Activated T-helper 17 cell treated with anti-CD3 and anti-CD28 coated beads, Interleukin-2, amount 50 U/mL, for 72 hours (primary cell): ENCODE data around the gene PHF21A. TPM values are rescaled to one million over a fixed set of nuclear protein-coding genes. Genes with fewer than 3 reads are reported as not detected.

ENCODE experiments used
- ATAC-seq: fragments of 150-1000 bp; cut with Tn5 transposase; replicated peaks from 2 replicates; pipeline ENCODE4 v1.10.0; 2021; ENCODE audit warnings: mild to moderate bottlenecking, moderate library complexity
- H3K27ac Mint-ChIP-seq: one replicate; pipeline ENCODE4 v1.8.0; 2022; ENCODE audit warnings: mixed read lengths
- H3K27me3 Mint-ChIP-seq: one replicate; pipeline ENCODE4 v1.8.0; 2022; ENCODE audit warnings: mixed read lengths
- H3K36me3 Mint-ChIP-seq: one replicate; pipeline ENCODE4 v1.8.0; 2022; ENCODE audit warnings: low read depth, mild to moderate bottlenecking, mixed read lengths
- H3K4me1 Mint-ChIP-seq: one replicate; pipeline ENCODE4 v1.8.0; 2022; ENCODE audit warnings: mixed read lengths
- H3K4me3 Mint-ChIP-seq: one replicate; pipeline ENCODE4 v1.8.0; 2022; ENCODE audit warnings: mild to moderate bottlenecking, mixed read lengths
- H3K9me3 Mint-ChIP-seq: one replicate; pipeline ENCODE4 v1.8.0; 2022; ENCODE audit warnings: mixed read lengths
- total RNA-seq, 2 donors: library from RNA; stranded (reverse); gene quantifications; one replicate each; pipeline ENCODE4 v1.2.3, GENCODE V29; 2022

PHF21A gene
- total RNA-seq, 2 donors from 2014 or later: 33.5 to 91.7 TPM

GRCh38 chr11:46114961-46115360 is 6.3 kb downstream of the PHF21A start:
- ATAC-seq: no peak
- Mint-ChIP-seq H3K9me3 (no peaks in the 10 kb centered on the region), H3K4me1 (peaks cover 24% of the 10 kb centered on the region), H3K36me3 (peaks cover 34% of the 10 kb centered on the region), H3K4me3 (peak overlapping the region; percentile 92), H3K27ac (peak overlapping the region; percentile 91), H3K27me3 (no peaks in the 10 kb centered on the region)

- H3K4me3 Mint-ChIP-seq: peak overlapping the region; percentile 92
- H3K27me3 Mint-ChIP-seq: no peaks in the 10 kb centered on the region
- no peaks in the 10 kb centered on the region for H3K9me3 Mint-ChIP-seq
- H3K36me3 Mint-ChIP-seq: peaks cover 28% of the 10 kb centered on the region
- peak overlapping the region; percentile 91 for H3K27ac Mint-ChIP-seq
- no peak for ATAC-seq
- H3K4me1 Mint-ChIP-seq: peaks cover 24% of the 10 kb centered on the region
Observed at GRCh38 chr11:46114378-46114777, 6.9 kb downstream of the PHF21A start.

- peak overlapping the region; percentile 25 for H3K4me3 Mint-ChIP-seq
- no peaks in the 10 kb centered on the region for H3K9me3 Mint-ChIP-seq
- H3K27me3 Mint-ChIP-seq: no peaks in the 10 kb centered on the region
- H3K4me1 Mint-ChIP-seq: peaks cover 24% of the 10 kb centered on the region
- H3K36me3 Mint-ChIP-seq: peaks cover 22% of the 10 kb centered on the region
- peak; percentile 71 for ATAC-seq
- H3K27ac Mint-ChIP-seq: no peak overlapping the region
Observed at GRCh38 chr11:46112961-46113607, 8.2 kb downstream of the PHF21A start.

GRCh38 chr11:46108751-46109150 is 12.5 kb downstream of the PHF21A start:
- no peak overlapping the region for H3K27ac Mint-ChIP-seq
- H3K27me3 Mint-ChIP-seq: no peaks in the 10 kb centered on the region
- no peak for ATAC-seq
- H3K4me1 Mint-ChIP-seq: peaks cover 16% of the 10 kb centered on the region
- no peaks in the 10 kb centered on the region for H3K9me3 Mint-ChIP-seq
- H3K36me3 Mint-ChIP-seq: peaks cover 11% of the 10 kb centered on the region
- H3K4me3 Mint-ChIP-seq: no peak overlapping the region

GRCh38 chr11:46107780-46108179 is 13.5 kb downstream of the PHF21A start:
- no peaks in the 10 kb centered on the region for H3K9me3 Mint-ChIP-seq
- peaks cover 11% of the 10 kb centered on the region for H3K36me3 Mint-ChIP-seq
- no peak for ATAC-seq
- no peak overlapping the region for H3K27ac Mint-ChIP-seq
- no peak overlapping the region for H3K4me3 Mint-ChIP-seq
- H3K27me3 Mint-ChIP-seq: no peaks in the 10 kb centered on the region
- peaks cover 14% of the 10 kb centered on the region for H3K4me1 Mint-ChIP-seq

GRCh38 chr11:46107408-46107718 is 13.9 kb downstream of the PHF21A start:
- Mint-ChIP-seq H3K27me3 (no peaks in the 10 kb centered on the region), H3K27ac (no peak overlapping the region), H3K4me3 (no peak overlapping the region), H3K9me3 (no peaks in the 10 kb centered on the region), H3K36me3 (peaks cover 11% of the 10 kb centered on the region), H3K4me1 (peaks cover 17% of the 10 kb centered on the region)
- ATAC-seq: no peak

GRCh38 chr11:46106530-46107407 is 14.5 kb downstream of the PHF21A start:
- Mint-ChIP-seq H3K4me1 (peaks cover 17% of the 10 kb centered on the region), H3K36me3 (peaks cover 11% of the 10 kb centered on the region), H3K4me3 (no peak overlapping the region), H3K27ac (no peak overlapping the region), H3K9me3 (no peaks in the 10 kb centered on the region), H3K27me3 (no peaks in the 10 kb centered on the region)
- ATAC-seq: no peak

- H3K9me3 Mint-ChIP-seq: no peaks in the 10 kb centered on the region
- H3K4me1 Mint-ChIP-seq: peaks cover 20% of the 10 kb centered on the region
- no peak for ATAC-seq
- no peaks in the 10 kb centered on the region for H3K27me3 Mint-ChIP-seq
- no peak overlapping the region for H3K4me3 Mint-ChIP-seq
- no peak overlapping the region for H3K27ac Mint-ChIP-seq
- H3K36me3 Mint-ChIP-seq: peaks cover 11% of the 10 kb centered on the region
Observed at GRCh38 chr11:46105926-46106325, 15.3 kb downstream of the PHF21A start.

GRCh38 chr11:46105134-46105628 is 16.1 kb downstream of the PHF21A start:
- H3K9me3 Mint-ChIP-seq: no peaks in the 10 kb centered on the region
- H3K27ac Mint-ChIP-seq: peak overlapping the region; percentile 9
- H3K4me1 Mint-ChIP-seq: peaks cover 26% of the 10 kb centered on the region
- peak overlapping the region; percentile 25 for H3K4me3 Mint-ChIP-seq
- H3K36me3 Mint-ChIP-seq: peaks cover 8% of the 10 kb centered on the region
- ATAC-seq: no peak
- H3K27me3 Mint-ChIP-seq: no peaks in the 10 kb centered on the region

- ATAC-seq: no peak
- no peak overlapping the region for H3K27ac Mint-ChIP-seq
- peaks cover 45% of the 10 kb centered on the region for H3K4me1 Mint-ChIP-seq
- no peak overlapping the region for H3K4me3 Mint-ChIP-seq
- H3K9me3 Mint-ChIP-seq: no peaks in the 10 kb centered on the region
- H3K27me3 Mint-ChIP-seq: no peaks in the 10 kb centered on the region
- peaks cover 6% of the 10 kb centered on the region for H3K36me3 Mint-ChIP-seq
Observed at GRCh38 chr11:46102843-46103242, 18.4 kb downstream of the PHF21A start.

- Mint-ChIP-seq H3K36me3 (peaks cover 6% of the 10 kb centered on the region), H3K27ac (no peak overlapping the region), H3K9me3 (no peaks in the 10 kb centered on the region), H3K4me1 (peaks cover 62% of the 10 kb centered on the region), H3K4me3 (peak overlapping the region; percentile 65), H3K27me3 (no peaks in the 10 kb centered on the region)
- peak; percentile 18 for ATAC-seq
Observed at GRCh38 chr11:46100670-46101069, 20.6 kb downstream of the PHF21A start.

- ATAC-seq: no peak
- H3K4me3 Mint-ChIP-seq: peak overlapping the region; percentile 65
- H3K4me1 Mint-ChIP-seq: peaks cover 55% of the 10 kb centered on the region
- H3K27ac Mint-ChIP-seq: peak overlapping the region; percentile 45
- H3K36me3 Mint-ChIP-seq: no peaks in the 10 kb centered on the region
- H3K27me3 Mint-ChIP-seq: no peaks in the 10 kb centered on the region
- H3K9me3 Mint-ChIP-seq: no peaks in the 10 kb centered on the region
Observed at GRCh38 chr11:46099963-46100316, 21.3 kb downstream of the PHF21A start.

GRCh38 chr11:46090375-46090774 is 30.9 kb downstream of the PHF21A start:
- no peak overlapping the region for H3K4me3 Mint-ChIP-seq
- no peaks in the 10 kb centered on the region for H3K27me3 Mint-ChIP-seq
- no peak overlapping the region for H3K27ac Mint-ChIP-seq
- H3K4me1 Mint-ChIP-seq: no peaks in the 10 kb centered on the region
- H3K9me3 Mint-ChIP-seq: no peaks in the 10 kb centered on the region
- H3K36me3 Mint-ChIP-seq: peaks cover 61% of the 10 kb centered on the region
- no peak for ATAC-seq

GRCh38 chr11:46079662-46080061 is 41.6 kb downstream of the PHF21A start:
- Mint-ChIP-seq H3K9me3 (no peaks in the 10 kb centered on the region), H3K36me3 (peaks cover 87% of the 10 kb centered on the region), H3K27me3 (no peaks in the 10 kb centered on the region), H3K27ac (peak overlapping the region; percentile 11), H3K4me1 (peaks cover 11% of the 10 kb centered on the region), H3K4me3 (no peak overlapping the region)
- ATAC-seq: no peak

GRCh38 chr11:46075928-46076327 is 45.3 kb downstream of the PHF21A start:
- Mint-ChIP-seq H3K27ac (no peak overlapping the region), H3K4me1 (peaks cover 17% of the 10 kb centered on the region), H3K4me3 (no peak overlapping the region), H3K27me3 (no peaks in the 10 kb centered on the region), H3K36me3 (peaks cover 89% of the 10 kb centered on the region), H3K9me3 (no peaks in the 10 kb centered on the region)
- ATAC-seq: no peak
